ENCODE measurements around the gene RFT1. TPM values are rescaled to one million over a fixed set of nuclear protein-coding genes. Genes with fewer than 3 reads are reported as not detected.

The RFT1 gene
- total RNA-seq, 2 donors from 2014 or later: 29.3 to 35.2 TPM

GRCh38 chr3:53067567-53067966, 62.7 kb downstream of the RFT1 start:
- Histone ChIP-seq H3K27ac (ENCODE audit: low read depth, low read length) (no peak overlapping the region), H3K4me1 (ENCODE audit: control insufficient read depth, insufficient read depth, low read length) (no peaks in the 10 kb centered on the region), H3K27me3 (ENCODE audit: control insufficient read depth, insufficient read depth, low read length, poor library complexity, severe bottlenecking) (peaks cover 10% of the 10 kb centered on the region), H3K9ac (ENCODE audit: extremely low read depth, low read length, poor library complexity, severe bottlenecking) (no peak overlapping the region), H3K36me3 (ENCODE audit: control insufficient read depth, insufficient read depth, low read length) (no peaks in the 10 kb centered on the region), H3K9me3 (ENCODE audit: control insufficient read depth, low read length) (no peaks in the 10 kb centered on the region), H3K4me3 (ENCODE audit: low read length) (no peak overlapping the region)
- Mint-ChIP-seq H3K27me3 (ENCODE audit: insufficient read depth) (peaks cover 21% of the 10 kb centered on the region), H3K36me3 (ENCODE audit: low read depth) (no peaks in the 10 kb centered on the region), H3K27ac (no peak overlapping the region), H3K4me3 (no peak overlapping the region), H3K4me1 (peaks cover 4% of the 10 kb centered on the region), H3K9me3 (no peaks in the 10 kb centered on the region)
- WGBS, 2 experiments (ENCODE audit: insufficient coverage in 1 of 2, insufficient read length in 1 of 2): 84 to 90% methylated on average over 2 to 3 of the region's 3 CpGs
- DNase-seq: no peak
- TF ChIP-seq CTCF (conservative IDR thresholded peaks at IDR 0.05): no peak

- peaks cover 20% of the 10 kb centered on the region for H3K27me3 Mint-ChIP-seq (ENCODE audit: insufficient read depth)
- no peaks in the 10 kb centered on the region for H3K4me1 Mint-ChIP-seq
- Histone ChIP-seq H3K9ac (ENCODE audit: extremely low read depth, low read length, poor library complexity, severe bottlenecking) (no peak overlapping the region), H3K36me3 (ENCODE audit: control insufficient read depth, insufficient read depth, low read length) (no peaks in the 10 kb centered on the region), H3K4me3 (ENCODE audit: low read length) (no peak overlapping the region), H3K9me3 (ENCODE audit: control insufficient read depth, low read length) (no peaks in the 10 kb centered on the region), H3K27me3 (ENCODE audit: control insufficient read depth, insufficient read depth, low read length, poor library complexity, severe bottlenecking) (peaks cover 6% of the 10 kb centered on the region), H3K4me1 (ENCODE audit: control insufficient read depth, insufficient read depth, low read length) (no peaks in the 10 kb centered on the region), H3K27ac (ENCODE audit: low read depth, low read length) (no peak overlapping the region)
- DNase-seq: no peak
- H3K4me3 Mint-ChIP-seq: no peak overlapping the region
- H3K27ac Mint-ChIP-seq: no peak overlapping the region
- no peaks in the 10 kb centered on the region for H3K9me3 Mint-ChIP-seq
- 93 to 94% methylated on average over 5 to 7 of the region's 7 CpGs for WGBS, 2 experiments (ENCODE audit: insufficient coverage in 1 of 2, insufficient read length in 1 of 2)
- no peak for TF ChIP-seq CTCF (conservative IDR thresholded peaks at IDR 0.05)
- no peaks in the 10 kb centered on the region for H3K36me3 Mint-ChIP-seq (ENCODE audit: low read depth)
These were observed 64.3 kb downstream of the RFT1 start for GRCh38 chr3:53065841-53066480.

- Histone ChIP-seq H3K4me3 (ENCODE audit: low read length) (no peak overlapping the region), H3K9ac (ENCODE audit: extremely low read depth, low read length, poor library complexity, severe bottlenecking) (no peak overlapping the region), H3K9me3 (ENCODE audit: control insufficient read depth, low read length) (no peaks in the 10 kb centered on the region), H3K27ac (ENCODE audit: low read depth, low read length) (no peak overlapping the region), H3K27me3 (ENCODE audit: control insufficient read depth, insufficient read depth, low read length, poor library complexity, severe bottlenecking) (peaks cover 6% of the 10 kb centered on the region), H3K4me1 (ENCODE audit: control insufficient read depth, insufficient read depth, low read length) (no peaks in the 10 kb centered on the region), H3K36me3 (ENCODE audit: control insufficient read depth, insufficient read depth, low read length) (no peaks in the 10 kb centered on the region)
- no peak for TF ChIP-seq CTCF (conservative IDR thresholded peaks at IDR 0.05)
- WGBS, 2 experiments (ENCODE audit: insufficient coverage in 1 of 2, insufficient read length in 1 of 2): 93% methylated on average over 2 of the region's 2 CpGs; no CpG with 5 or more reads in 1 of the 2 experiments
- peaks cover 20% of the 10 kb centered on the region for H3K27me3 Mint-ChIP-seq (ENCODE audit: insufficient read depth)
- DNase-seq: no peak
- no peaks in the 10 kb centered on the region for H3K36me3 Mint-ChIP-seq (ENCODE audit: low read depth)
- no peaks in the 10 kb centered on the region for H3K4me1 Mint-ChIP-seq
- H3K27ac Mint-ChIP-seq: no peak overlapping the region
- no peaks in the 10 kb centered on the region for H3K9me3 Mint-ChIP-seq
- no peak overlapping the region for H3K4me3 Mint-ChIP-seq
These were observed 67.3 kb downstream of the RFT1 start for GRCh38 chr3:53062905-53063304.
